Activated CD8-positive, alpha-beta memory T cell treated with anti-CD3 and anti-CD28 coated beads, Interleukin-2, amount 10 ng/mL, durations not matched to agents 7 days and 5 days (primary cell): ENCODE results near the gene PITRM1. TPM values are rescaled to one million over a fixed set of nuclear protein-coding genes. Genes with fewer than 3 reads are reported as not detected.
A peak's percentile ranks its signal among the peaks of the same experiment; 100 is the strongest.

Experiments
- ATAC-seq: fragments of 150-1000 bp; cut with Tn5 transposase; one replicate; pipeline ENCODE4 v1.10.0; 2021; ENCODE audit warnings: moderate library complexity
- CTCF ChIA-PET: fragments of 350-600 bp; sonication (Branson Sonifier 250); formaldehyde crosslinking; loops from one replicate; lab custom pipeline; 2021; ENCODE audit warnings: antibody characterized with exemption; lab: Charles Lee
- DNase-seq: peaks from one replicate; pipeline ENCODE4 v3.0.0-alpha.2; 2020
- H3K27ac Mint-ChIP-seq: one replicate; pipeline ENCODE4 v1.8.0; 2021; ENCODE audit warnings: mild to moderate bottlenecking, mixed read lengths
- H3K27me3 Mint-ChIP-seq: one replicate; pipeline ENCODE4 v1.8.0; 2021; ENCODE audit warnings: mixed read lengths
- H3K36me3 Mint-ChIP-seq: one replicate; pipeline ENCODE4 v1.8.0; 2021; ENCODE audit warnings: mild to moderate bottlenecking, mixed read lengths
- H3K4me1 Mint-ChIP-seq: one replicate; pipeline ENCODE4 v1.8.0; 2021; ENCODE audit warnings: mixed read lengths
- H3K4me3 Mint-ChIP-seq: one replicate; pipeline ENCODE4 v1.8.0; 2021; ENCODE audit warnings: mild to moderate bottlenecking, moderate library complexity, mixed read lengths
- H3K9me3 Mint-ChIP-seq: one replicate; pipeline ENCODE4 v1.8.0; 2022; ENCODE audit warnings: low read depth, mixed read lengths
- total RNA-seq, 2 experiments: library from RNA; stranded (reverse); gene quantifications; one replicate each; pipeline ENCODE4 v1.2.3, GENCODE V29; 2021

The PITRM1 gene
- total RNA-seq, 2 experiments from 2014 or later: 65.3 to 71.3 TPM

DNA sequence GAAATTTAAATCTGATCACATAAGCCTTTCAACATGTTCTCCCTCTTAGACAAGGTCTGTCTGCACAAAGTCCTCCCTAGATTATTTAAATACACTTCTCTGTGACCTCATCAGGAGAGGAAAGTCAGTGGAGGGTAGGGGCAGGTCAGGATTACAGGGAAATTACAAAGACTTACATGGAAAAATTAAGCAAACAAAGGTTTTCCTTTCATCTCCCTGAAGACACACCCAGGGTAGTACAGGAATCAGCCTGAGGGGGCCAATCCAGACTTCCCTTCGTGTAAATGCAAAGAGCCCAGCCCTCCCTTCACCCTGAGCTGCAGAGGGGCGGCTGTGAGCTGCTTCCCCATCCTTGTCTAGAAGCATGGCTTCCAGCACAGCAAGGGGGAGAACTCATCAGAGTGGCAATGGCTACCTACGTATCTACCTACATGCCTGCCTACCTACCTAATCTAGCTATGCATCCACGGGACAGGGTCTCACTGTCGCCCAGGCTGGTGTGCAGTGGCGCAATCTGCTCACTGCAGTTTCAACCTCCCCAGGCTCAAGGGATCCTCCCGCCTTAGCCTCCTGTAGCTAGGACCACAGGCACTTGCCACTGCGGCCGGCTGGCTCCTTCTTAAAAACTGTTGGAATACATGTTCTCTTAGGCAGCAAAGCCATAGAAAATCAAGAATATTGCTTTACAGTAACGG, 33.2 kb downstream of the PITRM1 start:
- no peak for DNase-seq
- no peak overlapping the region for H3K27ac Mint-ChIP-seq
- H3K36me3 Mint-ChIP-seq: peaks cover 54% of the 10 kb centered on the region
- no peaks in the 10 kb centered on the region for H3K9me3 Mint-ChIP-seq
- H3K27me3 Mint-ChIP-seq: no peaks in the 10 kb centered on the region
- H3K4me3 Mint-ChIP-seq: no peak overlapping the region
- ATAC-seq: no peak
- no peaks in the 10 kb centered on the region for H3K4me1 Mint-ChIP-seq
- CTCF ChIA-PET: no interaction called here

DNA sequence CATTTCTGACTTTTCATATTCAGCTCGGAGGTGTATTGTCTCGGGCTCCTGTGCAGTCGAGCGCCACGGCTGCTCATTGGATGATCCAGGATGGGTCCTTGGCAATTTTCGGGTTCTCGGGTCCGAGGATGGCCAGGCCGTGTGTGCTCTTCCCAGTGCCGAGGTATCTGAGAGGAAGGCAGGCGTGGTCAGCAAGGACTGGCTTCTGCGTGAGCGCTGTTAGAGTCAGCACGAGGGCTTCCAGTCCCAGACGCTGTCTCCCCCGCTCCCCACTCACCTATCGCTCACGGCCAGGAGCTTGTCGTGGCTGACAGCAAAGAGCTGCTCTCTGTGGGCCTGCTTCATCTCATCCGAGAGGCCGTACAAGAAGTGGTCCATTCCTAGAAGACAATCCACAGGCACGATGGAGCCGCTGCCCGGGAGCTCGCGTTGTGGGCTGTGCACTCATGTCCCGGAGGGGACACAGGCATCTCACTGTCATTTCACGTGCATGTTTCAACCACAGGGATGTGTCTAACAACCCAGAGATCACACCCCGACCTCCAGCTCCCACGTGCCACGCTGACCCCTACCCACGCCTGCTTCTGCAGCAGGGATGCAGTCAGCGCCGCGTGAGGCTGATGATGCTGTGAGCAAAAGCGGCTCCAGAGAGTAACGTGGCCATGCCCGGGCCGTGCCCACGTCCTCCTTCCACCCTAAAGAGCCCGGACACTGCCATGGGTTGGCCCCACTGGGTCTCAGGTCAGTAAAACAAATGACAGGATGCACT, 34.4 kb downstream of the PITRM1 start:
- DNase-seq (no peak), ATAC-seq (no peak)
- peaks cover 50% of the 10 kb centered on the region for H3K36me3 Mint-ChIP-seq
- no peaks in the 10 kb centered on the region for H3K27me3 Mint-ChIP-seq
- H3K27ac Mint-ChIP-seq: no peak overlapping the region
- no peaks in the 10 kb centered on the region for H3K9me3 Mint-ChIP-seq
- no peak overlapping the region for H3K4me3 Mint-ChIP-seq
- H3K4me1 Mint-ChIP-seq: no peaks in the 10 kb centered on the region
- CTCF ChIA-PET: no interaction called here

DNA sequence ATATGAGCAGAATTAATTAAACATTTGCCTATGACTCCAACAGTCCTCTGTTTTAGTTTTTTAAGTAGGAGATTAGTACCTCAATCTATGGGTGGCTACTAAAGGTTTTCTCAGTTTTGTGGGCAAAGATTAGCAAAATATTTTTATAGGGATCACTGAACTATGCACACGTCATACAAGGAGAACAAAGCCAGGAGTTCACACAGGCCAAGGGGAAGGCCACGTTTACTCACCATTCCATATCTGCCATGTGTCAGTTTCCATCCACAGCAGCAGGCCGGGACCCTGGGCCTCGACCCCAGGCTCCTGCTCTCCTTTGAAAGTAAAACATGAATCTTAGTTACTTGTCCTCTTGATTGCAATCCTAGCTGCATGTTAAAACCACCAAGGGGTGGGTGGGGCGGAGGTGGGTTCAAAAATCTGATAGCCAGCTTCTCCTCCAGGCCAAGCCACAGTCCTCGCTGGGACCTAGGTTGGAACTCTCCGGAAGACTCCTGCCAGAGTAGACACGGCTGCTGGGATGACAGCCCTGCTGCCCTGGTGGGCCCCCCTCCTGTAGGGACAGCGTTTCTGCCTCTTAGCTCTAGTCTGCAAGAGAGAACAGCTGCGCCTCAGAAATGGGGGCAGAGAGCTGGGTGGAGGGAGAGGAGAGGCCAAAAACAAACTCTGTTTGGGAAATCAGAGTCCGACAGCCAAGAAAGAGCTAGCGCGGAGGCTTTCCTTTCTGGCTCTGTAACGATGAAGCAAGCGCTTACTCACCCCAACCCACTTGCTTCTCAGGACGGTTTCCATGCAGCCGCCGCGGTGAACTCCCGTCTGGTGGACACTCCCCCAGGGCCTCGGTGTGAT, 35.6 kb downstream of the PITRM1 start:
- DNase-seq (no peak), ATAC-seq (no peak)
- Mint-ChIP-seq H3K27ac (no peak overlapping the region), H3K27me3 (no peaks in the 10 kb centered on the region), H3K4me3 (no peak overlapping the region), H3K4me1 (peaks cover 2% of the 10 kb centered on the region), H3K9me3 (no peaks in the 10 kb centered on the region), H3K36me3 (peaks cover 55% of the 10 kb centered on the region)
- CTCF ChIA-PET: interaction anchor here (0.6 kb wide), 1 partner anchor 16 kb away, joined by 3 read pairs; no protein-coding TSS in a partner anchor

DNA sequence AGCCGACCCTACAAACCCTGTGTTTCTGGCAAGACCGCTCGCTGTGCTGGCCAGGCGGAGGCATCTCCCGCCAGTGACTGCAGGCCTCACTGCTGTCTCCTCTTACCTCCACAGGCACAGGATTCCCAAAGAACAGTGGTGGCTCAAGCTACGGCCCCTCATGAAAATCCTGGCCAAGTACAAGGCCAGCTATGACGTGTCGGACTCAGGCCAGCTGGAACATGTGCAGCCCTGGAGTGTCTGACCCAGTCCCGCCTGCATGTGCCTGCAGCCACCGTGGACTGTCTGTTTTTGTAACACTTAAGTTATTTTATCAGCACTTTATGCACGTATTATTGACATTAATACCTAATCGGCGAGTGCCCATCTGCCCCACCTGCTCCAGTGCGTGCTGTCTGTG, 36.2 kb downstream of the PITRM1 start:
- H3K27ac Mint-ChIP-seq: no peak overlapping the region
- peaks cover 57% of the 10 kb centered on the region for H3K36me3 Mint-ChIP-seq
- H3K4me3 Mint-ChIP-seq: no peak overlapping the region
- ATAC-seq (no peak), DNase-seq (no peak)
- peaks cover 2% of the 10 kb centered on the region for H3K4me1 Mint-ChIP-seq
- H3K9me3 Mint-ChIP-seq: no peaks in the 10 kb centered on the region
- H3K27me3 Mint-ChIP-seq: no peaks in the 10 kb centered on the region
- CTCF ChIA-PET: interaction anchor here (0.6 kb wide), 1 partner anchor 15 kb away, joined by 3 read pairs; no protein-coding TSS in a partner anchor

DNA sequence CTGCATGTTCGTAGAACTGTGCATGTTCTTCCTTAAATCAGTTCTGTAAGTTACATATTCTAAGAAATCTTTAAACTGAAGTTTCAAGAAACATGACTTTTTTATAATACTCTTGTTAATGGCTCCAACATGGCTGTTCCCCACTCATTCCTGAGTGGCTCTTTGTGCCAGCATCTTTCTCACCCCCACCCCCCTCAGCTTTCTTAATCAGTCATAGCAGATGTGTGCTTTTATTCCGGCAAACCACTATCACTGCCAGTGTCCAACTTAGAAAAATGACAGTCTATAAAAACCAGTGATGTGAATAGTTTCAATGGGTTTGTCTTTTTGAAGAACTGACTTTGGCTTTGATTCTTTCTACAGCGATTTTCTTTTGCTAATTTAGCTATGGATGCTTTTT, 37.6 kb downstream of the PITRM1 start:
- ATAC-seq: no peak
- no peaks in the 10 kb centered on the region for H3K9me3 Mint-ChIP-seq
- no peak overlapping the region for H3K4me3 Mint-ChIP-seq
- no peaks in the 10 kb centered on the region for H3K27me3 Mint-ChIP-seq
- CTCF ChIA-PET: no interaction called here
- no peak for DNase-seq
- H3K36me3 Mint-ChIP-seq: peaks cover 57% of the 10 kb centered on the region
- H3K4me1 Mint-ChIP-seq: peaks cover 2% of the 10 kb centered on the region
- H3K27ac Mint-ChIP-seq: no peak overlapping the region

DNA sequence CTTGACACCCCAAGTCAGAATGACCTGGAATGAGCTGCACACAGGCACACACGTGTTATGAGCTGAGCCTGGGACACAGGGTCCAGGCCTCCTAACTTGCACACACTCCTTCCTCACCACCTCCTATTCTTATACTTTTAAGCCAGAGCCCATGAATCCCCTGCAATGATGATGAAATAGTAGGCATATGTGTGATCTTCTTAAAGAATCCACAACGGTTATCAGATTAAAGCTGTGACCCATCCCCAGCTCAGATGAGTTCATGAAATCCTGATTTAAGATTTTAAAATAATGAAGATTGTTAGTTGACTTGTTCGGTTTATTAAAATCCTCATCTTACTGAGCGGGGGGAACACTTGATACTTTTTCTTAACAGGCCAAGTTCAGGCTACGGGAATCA, 38.6 kb downstream of the PITRM1 start:
- Mint-ChIP-seq H3K36me3 (peaks cover 62% of the 10 kb centered on the region), H3K27ac (no peak overlapping the region)
- CTCF ChIA-PET: no interaction called here

DNA sequence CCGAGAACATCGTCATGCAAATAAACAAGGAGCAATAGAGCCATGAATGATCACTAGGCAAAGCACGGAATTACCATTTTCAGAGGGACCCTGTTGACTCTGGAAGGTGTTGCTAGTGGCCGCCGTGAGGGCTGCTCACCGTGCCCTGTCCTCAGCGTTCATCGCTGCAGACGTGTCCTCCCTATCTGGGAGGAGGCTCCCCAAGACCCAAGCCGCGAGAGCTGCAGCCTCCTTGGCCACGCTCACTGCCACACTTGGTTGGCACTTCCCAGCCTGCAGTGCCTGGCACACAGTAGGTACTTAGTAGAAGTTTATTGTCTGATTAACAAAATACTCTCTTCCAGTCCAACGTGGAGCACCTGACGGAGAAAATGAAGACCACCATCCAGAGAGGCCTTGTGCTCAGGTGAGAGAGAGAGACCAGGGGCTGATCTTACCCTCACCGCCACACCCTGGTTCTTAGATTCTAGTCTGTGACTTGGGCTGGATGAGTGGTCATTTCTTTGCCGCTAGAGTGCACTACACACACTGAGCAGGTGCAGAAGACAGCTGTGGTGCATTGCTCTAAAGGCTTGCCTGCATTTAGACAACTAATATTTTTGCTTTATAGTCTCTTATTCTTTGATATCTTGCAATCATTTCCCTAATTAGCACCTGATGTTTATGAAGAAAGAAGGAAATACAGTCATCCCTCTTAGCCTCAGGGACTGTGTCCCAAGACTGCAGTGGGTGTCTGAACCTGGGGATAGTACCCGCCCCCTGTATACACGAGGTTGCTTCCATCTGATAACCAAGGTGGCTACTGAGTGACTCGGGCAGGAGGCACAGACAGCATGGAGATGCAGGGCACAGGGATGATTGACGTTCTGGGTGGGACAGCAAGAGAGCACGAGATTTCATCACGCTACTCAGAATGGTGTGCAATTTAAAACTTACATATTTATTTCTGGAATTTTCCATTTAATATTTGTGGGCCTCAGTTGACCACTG, 40.3 kb downstream of the PITRM1 start:
- DNase-seq (no peak), ATAC-seq (no peak)
- Mint-ChIP-seq H3K4me1 (peaks cover 2% of the 10 kb centered on the region), H3K4me3 (no peak overlapping the region), H3K27ac (no peak overlapping the region), H3K9me3 (no peaks in the 10 kb centered on the region), H3K36me3 (peaks cover 55% of the 10 kb centered on the region), H3K27me3 (no peaks in the 10 kb centered on the region)
- CTCF ChIA-PET: no interaction called here

More for the DNA sequence above, 38.6 kb downstream of the PITRM1 start:
- Mint-ChIP-seq H3K4me3 (no peak overlapping the region), H3K9me3 (no peaks in the 10 kb centered on the region), H3K4me1 (peaks cover 2% of the 10 kb centered on the region), H3K27me3 (no peaks in the 10 kb centered on the region)
- DNase-seq: no peak
- no peak for ATAC-seq

DNA sequence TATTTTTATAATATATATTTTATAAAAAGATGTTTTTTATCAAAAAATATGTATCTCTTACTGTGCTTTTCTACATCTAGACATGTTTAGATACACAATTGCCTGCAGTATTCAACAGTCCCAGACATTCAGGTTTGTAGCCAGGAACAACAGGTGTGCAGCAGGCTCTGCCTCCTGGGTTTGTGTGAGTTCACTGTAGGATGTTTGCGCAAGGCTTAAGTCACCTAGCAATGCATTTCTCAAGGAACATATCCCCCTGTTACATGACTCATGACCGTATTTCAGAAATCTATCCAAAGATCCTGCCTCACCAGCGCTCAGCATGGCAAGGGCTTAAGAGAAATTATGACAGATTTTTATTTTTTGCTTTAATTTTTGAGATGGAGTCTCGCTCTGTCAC, 41.5 kb downstream of the PITRM1 start:
- no peak for ATAC-seq
- H3K36me3 Mint-ChIP-seq: peaks cover 49% of the 10 kb centered on the region
- H3K27me3 Mint-ChIP-seq: no peaks in the 10 kb centered on the region
- H3K9me3 Mint-ChIP-seq: no peaks in the 10 kb centered on the region
- peaks cover 2% of the 10 kb centered on the region for H3K4me1 Mint-ChIP-seq
- H3K27ac Mint-ChIP-seq: no peak overlapping the region
- CTCF ChIA-PET: no interaction called here
- no peak overlapping the region for H3K4me3 Mint-ChIP-seq
- no peak for DNase-seq

DNA sequence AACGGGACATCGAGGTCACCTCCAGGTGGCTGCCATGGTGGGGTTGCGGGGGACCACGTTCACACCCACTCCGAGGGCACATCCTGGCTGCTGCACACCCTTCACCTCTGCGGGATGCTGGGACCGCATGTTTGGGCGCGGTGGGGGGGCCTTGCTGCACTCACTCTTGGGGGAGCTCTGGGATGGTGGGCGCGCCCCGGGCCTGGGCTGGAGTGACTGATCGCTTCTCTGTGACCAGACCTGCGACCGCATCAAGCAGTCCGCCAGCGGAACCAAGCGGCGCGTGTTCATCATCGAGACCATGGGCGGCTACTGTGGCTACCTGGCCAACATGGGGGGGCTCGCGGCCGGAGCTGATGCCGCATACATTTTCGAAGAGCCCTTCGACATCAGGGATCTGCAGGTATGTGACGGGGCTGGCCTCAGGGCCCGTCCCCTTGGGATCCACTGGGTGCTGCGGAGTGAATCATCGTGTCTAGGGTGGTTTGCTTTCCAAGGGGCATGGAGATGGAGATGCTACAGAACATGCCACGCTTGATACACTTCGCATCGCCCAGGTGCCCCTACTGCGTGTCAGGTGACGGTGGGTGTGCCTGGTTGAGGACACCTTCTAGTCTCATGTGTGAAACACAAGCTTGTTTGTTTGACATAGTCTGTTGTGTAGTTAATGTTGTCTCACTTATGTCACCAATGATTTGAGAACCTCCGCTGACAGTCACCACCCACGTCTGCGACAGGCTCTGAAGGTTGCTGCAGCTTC, 42.8 kb downstream of the PITRM1 start:
- Mint-ChIP-seq H3K9me3 (no peaks in the 10 kb centered on the region), H3K4me3 (no peak overlapping the region), H3K27ac (no peak overlapping the region), H3K4me1 (peaks cover 2% of the 10 kb centered on the region), H3K27me3 (no peaks in the 10 kb centered on the region), H3K36me3 (peaks cover 48% of the 10 kb centered on the region)
- no peak for ATAC-seq
- DNase-seq: no peak
- CTCF ChIA-PET: no interaction called here

DNA sequence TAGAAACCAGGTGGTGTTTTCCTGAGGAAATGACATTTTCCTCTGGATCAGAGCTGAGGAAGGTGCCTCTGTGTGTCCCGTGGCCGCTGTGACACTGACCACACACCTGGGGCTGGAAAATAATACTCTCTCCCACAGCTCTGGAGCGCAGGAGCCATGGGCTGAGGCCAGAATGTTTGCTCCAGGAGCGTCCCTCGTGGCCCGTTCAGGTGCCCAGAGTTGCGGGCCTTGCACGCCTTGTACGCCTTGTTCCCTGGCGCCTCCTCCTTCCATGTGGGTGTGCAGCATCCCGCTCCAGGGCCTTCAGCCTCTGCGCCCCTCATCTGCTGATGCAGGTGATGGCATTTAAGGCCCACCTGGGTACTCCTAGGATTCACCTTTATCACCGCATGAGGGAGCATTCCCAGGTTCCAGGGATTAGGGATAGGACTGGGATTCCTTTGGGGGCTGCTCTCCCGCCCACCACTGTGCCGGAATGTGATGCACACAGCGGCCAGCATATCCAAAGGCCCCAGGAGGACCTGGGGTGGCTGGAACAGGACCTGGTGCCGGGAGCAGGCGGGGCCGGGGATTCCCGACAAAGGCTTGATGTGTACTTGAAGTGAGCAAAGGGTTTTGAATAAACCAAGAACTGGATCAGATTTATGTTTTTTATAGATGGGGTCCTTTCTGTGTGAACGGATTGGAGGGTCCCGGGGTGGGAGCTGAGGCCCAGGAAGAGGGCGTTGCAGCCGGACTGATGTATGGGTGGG, 44.0 kb downstream of the PITRM1 start:
- Mint-ChIP-seq H3K36me3 (peaks cover 39% of the 10 kb centered on the region), H3K27me3 (no peaks in the 10 kb centered on the region), H3K27ac (peak overlapping the region; percentile 15), H3K9me3 (no peaks in the 10 kb centered on the region), H3K4me3 (no peak overlapping the region), H3K4me1 (peaks cover 2% of the 10 kb centered on the region)
- CTCF ChIA-PET: no interaction called here
- no peak for ATAC-seq
- no peak for DNase-seq

DNA sequence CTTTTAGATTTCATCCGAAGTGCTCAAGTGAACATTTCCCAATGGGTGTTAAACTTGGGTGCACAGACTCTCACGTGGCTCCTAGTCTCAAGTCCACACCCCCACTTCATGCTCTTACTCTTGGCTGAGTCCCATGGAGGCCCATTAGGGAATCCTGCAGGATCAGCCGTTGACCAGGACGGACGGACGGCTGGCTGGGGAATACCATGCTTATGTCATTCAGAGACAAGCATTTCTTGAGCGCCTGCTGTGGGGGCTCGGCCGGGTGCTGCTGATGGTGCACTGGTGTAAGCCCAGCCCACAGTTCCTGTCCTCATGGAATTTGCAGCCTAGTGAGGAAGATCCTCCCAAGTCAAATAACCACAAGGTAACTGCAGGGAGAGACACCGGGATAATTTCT, 44.7 kb downstream of the PITRM1 start:
- Mint-ChIP-seq H3K36me3 (peaks cover 40% of the 10 kb centered on the region), H3K4me1 (peaks cover 2% of the 10 kb centered on the region), H3K27ac (peak overlapping the region; percentile 15), H3K4me3 (no peak overlapping the region), H3K9me3 (no peaks in the 10 kb centered on the region), H3K27me3 (no peaks in the 10 kb centered on the region)
- CTCF ChIA-PET: no interaction called here
- no peak for DNase-seq
- ATAC-seq: no peak
